Omental fat pad (tissue), 4 donors: ENCODE data around the gene TATDN2. TPM values are rescaled to one million over a fixed set of nuclear protein-coding genes. Genes with fewer than 3 reads are reported as not detected.

Source experiments
- ATAC-seq: fragments of 150-250 bp; one replicate; pipeline ENCODE4 v1.9.1; 2016; ENCODE audit warnings: mild to moderate bottlenecking, moderate library complexity; ENCODE audit not compliant: low FRiP score
- DNase-seq: peaks from one replicate; pipeline ENCODE4 v3.0.0-alpha.2; 2019; ENCODE audit warnings: low spot score
- CTCF ChIP-seq, 3 donors: fragments of 450-650 bp; IDR thresholded peaks; one replicate each; pipeline ENCODE4 v1.5.1; 2016 to 2017; ENCODE audit warnings: antibody characterized with exemption in 3 of 3, mild to moderate bottlenecking in 3 of 3, moderate library complexity in 2 of 3
- total RNA-seq, 4 donors: library from RNA; depleted of rRNA; stranded (reverse); fragments of >200 nt; gene quantifications; one replicate each; pipeline ENCODE4 v1.1.0, GENCODE V29; 2016

The TATDN2 gene
- total RNA-seq, 4 donors from 2014 or later: 15.1 to 28.7 (median 20.6) TPM

- ATAC-seq (no peak), DNase-seq (peak; percentile 9)
- no peak for TF ChIP-seq CTCF (IDR thresholded peaks at IDR 0.05)
Observed at GRCh38 chr3:10308678-10309077, 60.4 kb downstream of the TATDN2 start.

- no peak for ATAC-seq
- no peak for DNase-seq
- TF ChIP-seq CTCF (IDR thresholded peaks at IDR 0.05): no peak
Observed at GRCh38 chr3:10309736-10310135, 61.5 kb downstream of the TATDN2 start.

GRCh38 chr3:10310578-10310977 is 62.3 kb downstream of the TATDN2 start:
- TF ChIP-seq CTCF (IDR thresholded peaks at IDR 0.05): no peak
- DNase-seq: no peak
- no peak for ATAC-seq

GRCh38 chr3:10311710-10312109 is 63.5 kb downstream of the TATDN2 start:
- peak; percentile 1 for DNase-seq
- TF ChIP-seq CTCF (IDR thresholded peaks at IDR 0.05): no peak
- no peak for ATAC-seq

- TF ChIP-seq CTCF (IDR thresholded peaks at IDR 0.05): no peak
- no peak for ATAC-seq
Observed at GRCh38 chr3:10312391-10312790, 64.1 kb downstream of the TATDN2 start.

GRCh38 chr3:10312861-10313260 is 64.6 kb downstream of the TATDN2 start:
- no peak for ATAC-seq
- DNase-seq: peak; percentile 13
- TF ChIP-seq CTCF (IDR thresholded peaks at IDR 0.05): no peak

More at GRCh38 chr3:10312391-10312790, 64.1 kb downstream of the TATDN2 start:
- DNase-seq: peak; percentile 5

GRCh38 chr3:10315101-10315500 is 66.8 kb downstream of the TATDN2 start:
- no peak for TF ChIP-seq CTCF (IDR thresholded peaks at IDR 0.05)
- ATAC-seq: no peak
- DNase-seq: peak; percentile 6
